ENCODE results near the gene ADAM12.

The ADAM12 gene

GRCh38 chr10:126165874-126166273 is 222.4 kb downstream of the ADAM12 start:
- Histone ChIP-seq H2AFZ (ENCODE audit: low read depth, low read length) (no peak overlapping the region), H3K4me3 (ENCODE audit: low read length) (no peak overlapping the region), H3K36me3 (ENCODE audit: insufficient read depth, low read length) (no peaks in the 10 kb centered on the region), H3K4me1 (ENCODE audit: insufficient read depth, low read length) (peaks cover 3% of the 10 kb centered on the region), H3K9me3 (ENCODE audit: low read length) (no peaks in the 10 kb centered on the region), H3K27me3 (ENCODE audit: insufficient read depth, low read length) (no peaks in the 10 kb centered on the region)

- H3K36me3 ChIP-seq (ENCODE audit: insufficient read depth, low read length) = no peaks in the 10 kb centered on the region
- no peaks in the 10 kb centered on the region for H3K4me1 ChIP-seq (ENCODE audit: insufficient read depth, low read length)
- no peak overlapping the region for H2AFZ ChIP-seq (ENCODE audit: low read depth, low read length)
- H3K27me3 ChIP-seq (ENCODE audit: insufficient read depth, low read length) = no peaks in the 10 kb centered on the region
- H3K4me3 ChIP-seq (ENCODE audit: low read length) = no peak overlapping the region
- no peaks in the 10 kb centered on the region for H3K9me3 ChIP-seq (ENCODE audit: low read length)
Measured at GRCh38 chr10:126163506-126163905, 224.8 kb downstream of the ADAM12 start.

- no peaks in the 10 kb centered on the region for H3K9me3 ChIP-seq (ENCODE audit: low read length)
- no peak overlapping the region for H2AFZ ChIP-seq (ENCODE audit: low read depth, low read length)
- no peaks in the 10 kb centered on the region for H3K27me3 ChIP-seq (ENCODE audit: insufficient read depth, low read length)
- peaks cover 4% of the 10 kb centered on the region for H3K4me1 ChIP-seq (ENCODE audit: insufficient read depth, low read length)
- H3K4me3 ChIP-seq (ENCODE audit: low read length) = no peak overlapping the region
- H3K36me3 ChIP-seq (ENCODE audit: insufficient read depth, low read length) = no peaks in the 10 kb centered on the region
Measured at GRCh38 chr10:126161691-126162090, 226.6 kb downstream of the ADAM12 start.

GRCh38 chr10:126160971-126161630 is 227.2 kb downstream of the ADAM12 start:
- Histone ChIP-seq H3K27me3 (ENCODE audit: insufficient read depth, low read length) (no peaks in the 10 kb centered on the region), H3K36me3 (ENCODE audit: insufficient read depth, low read length) (no peaks in the 10 kb centered on the region), H3K4me1 (ENCODE audit: insufficient read depth, low read length) (peaks cover 4% of the 10 kb centered on the region), H3K9me3 (ENCODE audit: low read length) (no peaks in the 10 kb centered on the region), H2AFZ (ENCODE audit: low read depth, low read length) (no peak overlapping the region), H3K4me3 (ENCODE audit: low read length) (no peak overlapping the region)

GRCh38 chr10:126160571-126160970 is 227.7 kb downstream of the ADAM12 start:
- Histone ChIP-seq H3K4me1 (ENCODE audit: insufficient read depth, low read length) (peaks cover 4% of the 10 kb centered on the region), H2AFZ (ENCODE audit: low read depth, low read length) (no peak overlapping the region), H3K27me3 (ENCODE audit: insufficient read depth, low read length) (no peaks in the 10 kb centered on the region), H3K9me3 (ENCODE audit: low read length) (no peaks in the 10 kb centered on the region), H3K36me3 (ENCODE audit: insufficient read depth, low read length) (no peaks in the 10 kb centered on the region), H3K4me3 (ENCODE audit: low read length) (no peak overlapping the region)

- Histone ChIP-seq H3K4me1 (ENCODE audit: insufficient read depth, low read length) (peaks cover 18% of the 10 kb centered on the region), H3K9me3 (ENCODE audit: low read length) (no peaks in the 10 kb centered on the region), H3K27me3 (ENCODE audit: insufficient read depth, low read length) (no peaks in the 10 kb centered on the region), H2AFZ (ENCODE audit: low read depth, low read length) (no peak overlapping the region), H3K36me3 (ENCODE audit: insufficient read depth, low read length) (no peaks in the 10 kb centered on the region), H3K4me3 (ENCODE audit: low read length) (no peak overlapping the region)
Measured at GRCh38 chr10:126158133-126158892, 230.0 kb downstream of the ADAM12 start.

GRCh38 chr10:126157189-126157588 is 231.1 kb downstream of the ADAM12 start:
- peaks cover 18% of the 10 kb centered on the region for H3K4me1 ChIP-seq (ENCODE audit: insufficient read depth, low read length)

GRCh38 chr10:126156503-126156902 is 231.8 kb downstream of the ADAM12 start:
- H3K4me3 ChIP-seq (ENCODE audit: low read length) = no peak overlapping the region
- no peaks in the 10 kb centered on the region for H3K27me3 ChIP-seq (ENCODE audit: insufficient read depth, low read length)
- H3K9me3 ChIP-seq (ENCODE audit: low read length) = no peaks in the 10 kb centered on the region
- H3K4me1 ChIP-seq (ENCODE audit: insufficient read depth, low read length) = peaks cover 18% of the 10 kb centered on the region
- H2AFZ ChIP-seq (ENCODE audit: low read depth, low read length) = no peak overlapping the region
- H3K36me3 ChIP-seq (ENCODE audit: insufficient read depth, low read length) = no peaks in the 10 kb centered on the region

More at GRCh38 chr10:126157189-126157588, 231.1 kb downstream of the ADAM12 start:
- no peaks in the 10 kb centered on the region for H3K27me3 ChIP-seq (ENCODE audit: insufficient read depth, low read length)
- H3K9me3 ChIP-seq (ENCODE audit: low read length) = no peaks in the 10 kb centered on the region
- H3K36me3 ChIP-seq (ENCODE audit: insufficient read depth, low read length) = no peaks in the 10 kb centered on the region
- H3K4me3 ChIP-seq (ENCODE audit: low read length) = no peak overlapping the region
- no peak overlapping the region for H2AFZ ChIP-seq (ENCODE audit: low read depth, low read length)

- Histone ChIP-seq H3K27me3 (ENCODE audit: insufficient read depth, low read length) (no peaks in the 10 kb centered on the region), H3K4me3 (ENCODE audit: low read length) (no peak overlapping the region), H3K9me3 (ENCODE audit: low read length) (no peaks in the 10 kb centered on the region), H3K4me1 (ENCODE audit: insufficient read depth, low read length) (peaks cover 18% of the 10 kb centered on the region), H2AFZ (ENCODE audit: low read depth, low read length) (no peak overlapping the region), H3K36me3 (ENCODE audit: insufficient read depth, low read length) (no peaks in the 10 kb centered on the region)
Measured at GRCh38 chr10:126156012-126156411, 232.3 kb downstream of the ADAM12 start.

- Histone ChIP-seq H3K27me3 (ENCODE audit: insufficient read depth, low read length) (no peaks in the 10 kb centered on the region), H2AFZ (ENCODE audit: low read depth, low read length) (no peak overlapping the region), H3K4me1 (ENCODE audit: insufficient read depth, low read length) (peaks cover 18% of the 10 kb centered on the region), H3K9me3 (ENCODE audit: low read length) (no peaks in the 10 kb centered on the region), H3K36me3 (ENCODE audit: insufficient read depth, low read length) (no peaks in the 10 kb centered on the region), H3K4me3 (ENCODE audit: low read length) (no peak overlapping the region)
Measured at GRCh38 chr10:126155528-126155927, 232.7 kb downstream of the ADAM12 start.

- Histone ChIP-seq H3K27me3 (ENCODE audit: insufficient read depth, low read length) (no peaks in the 10 kb centered on the region), H3K4me1 (ENCODE audit: insufficient read depth, low read length) (peaks cover 19% of the 10 kb centered on the region), H3K4me3 (ENCODE audit: low read length) (no peak overlapping the region), H3K36me3 (ENCODE audit: insufficient read depth, low read length) (no peaks in the 10 kb centered on the region), H2AFZ (ENCODE audit: low read depth, low read length) (peak overlapping the region; percentile 10), H3K9me3 (ENCODE audit: low read length) (peaks cover 3% of the 10 kb centered on the region)
Measured at GRCh38 chr10:126153711-126154628, 234.3 kb downstream of the ADAM12 start.

- Histone ChIP-seq H3K9me3 (ENCODE audit: low read length) (peaks cover 5% of the 10 kb centered on the region), H3K4me3 (ENCODE audit: low read length) (no peak overlapping the region), H3K4me1 (ENCODE audit: insufficient read depth, low read length) (peaks cover 19% of the 10 kb centered on the region), H3K36me3 (ENCODE audit: insufficient read depth, low read length) (no peaks in the 10 kb centered on the region), H2AFZ (ENCODE audit: low read depth, low read length) (no peak overlapping the region), H3K27me3 (ENCODE audit: insufficient read depth, low read length) (no peaks in the 10 kb centered on the region)
Measured at GRCh38 chr10:126147866-126148587, 240.2 kb downstream of the ADAM12 start.
